Stimulated activated CD4-positive, alpha-beta T cell treated with anti-CD3 and anti-CD28 coated beads, Interleukin-12 subunit alpha, Interleukin-12 subunit beta, amount 100 ng/mL, for 48 hours (primary cell): ENCODE data around the gene INTS11.

Experiments
- DNase-seq, 3 donors: peaks; one replicate each; pipeline ENCODE4 v3.0.0-alpha.2; 2020; ENCODE audit warnings: low read depth in 2 of 3, low spot score in 1 of 3

INTS11 gene

GRCh38 chr1:1314678-1315335 is 9.7 kb downstream of the INTS11 start:
- DNase-seq = no peak

- DNase-seq = no peak
Measured at GRCh38 chr1:1314237-1314586, 10.2 kb downstream of the INTS11 start.

GRCh38 chr1:1313500-1314236 is 10.8 kb downstream of the INTS11 start:
- DNase-seq = no peak

- no peak for DNase-seq
Measured at GRCh38 chr1:1312450-1313314, 11.8 kb downstream of the INTS11 start.

GRCh38 chr1:1311107-1312104 is 13.1 kb downstream of the INTS11 start:
- DNase-seq = no peak

GRCh38 chr1:1310476-1311053 is 13.9 kb downstream of the INTS11 start:
- DNase-seq = no peak

- no peak for DNase-seq
Measured at GRCh38 chr1:1310109-1310385, 14.4 kb downstream of the INTS11 start.

- peak in 1 of 3 donors; percentile 19 for DNase-seq
Measured at GRCh38 chr1:1309251-1310108, 15.0 kb downstream of the INTS11 start.

- DNase-seq = no peak
Measured at GRCh38 chr1:1308756-1309250, 15.7 kb downstream of the INTS11 start.

GRCh38 chr1:1307923-1308755 is 16.3 kb downstream of the INTS11 start, which contains the start of the genes ACAP3 and PUSL1:
Gene ACAP3 (minus strand): TSS chr1:1307930. CDS start chr1:1307815, 115 bp downstream.
Gene PUSL1 (plus strand): TSS chr1:1308597. CDS start chr1:1308644, 47 bp downstream.
- DNase-seq = peak; percentile 74 to 85 (median 85)

GRCh38 chr1:1307261-1307922 is 17.1 kb downstream of the INTS11 start:
- DNase-seq = peak in 1 of 3 donors; percentile 14

- no peak for DNase-seq
Measured at GRCh38 chr1:1306661-1307260, 17.7 kb downstream of the INTS11 start.

GRCh38 chr1:1306070-1306660 is 18.3 kb downstream of the INTS11 start:
- no peak for DNase-seq

- peak in 1 of 3 donors; percentile 23 for DNase-seq
Measured at GRCh38 chr1:1305300-1306069, 19.0 kb downstream of the INTS11 start.

GRCh38 chr1:1304331-1305299 is 19.8 kb downstream of the INTS11 start:
- DNase-seq = no peak
